ENCODE measurements around the gene DMC1. TPM values are rescaled to one million over a fixed set of nuclear protein-coding genes. Genes with fewer than 3 reads are reported as not detected.

DMC1 gene
- total RNA-seq, 1 experiment from 2014 or later = 6.8 TPM

- no peaks in the 10 kb centered on the region for H3K9me3 Mint-ChIP-seq
- Histone ChIP-seq H3K79me1 (ENCODE audit: insufficient read depth, low read depth, low read length, poor library complexity, severe bottlenecking) (no peaks in the 10 kb centered on the region), H3K27ac (ENCODE audit: insufficient read length, low read depth, low read length) (no peak overlapping the region), H4K8ac (replicated peaks; ENCODE audit: insufficient read length, low read depth, low read length) (no peak overlapping the region), H2BK12ac (ENCODE audit: insufficient read length, low read depth, low read length) (no peak overlapping the region), H3K56ac (ENCODE audit: insufficient read length, low read depth, low read length) (no peak overlapping the region), H4K5ac (ENCODE audit: insufficient read length, low read depth, low read length) (no peak overlapping the region), H3K79me2 (ENCODE audit: insufficient read depth, low read length) (no peaks in the 10 kb centered on the region), H2BK20ac (ENCODE audit: low read depth, low read length, poor library complexity, severe bottlenecking) (no peak overlapping the region), H4K91ac (ENCODE audit: insufficient read length, low read depth, low read length) (no peak overlapping the region), H3K4ac (ENCODE audit: low read depth, low read length) (no peak overlapping the region), H3K23me2 (ENCODE audit: insufficient read length, low read depth, low read length, poor library complexity, severe bottlenecking) (no peaks in the 10 kb centered on the region), H3K27me3 (ENCODE audit: insufficient read depth, low read length) (no peaks in the 10 kb centered on the region), H3K18ac (ENCODE audit: insufficient read length, low read depth, low read length) (no peak overlapping the region), H3K4me2 (ENCODE audit: insufficient read depth, insufficient read length, low read length) (no peak overlapping the region), H3K23ac (ENCODE audit: insufficient read length, low read depth, low read length) (no peak overlapping the region), H2BK15ac (ENCODE audit: low read depth, low read length) (no peak overlapping the region), H2BK120ac (ENCODE audit: low read depth, low read length, poor library complexity, severe bottlenecking) (no peak overlapping the region), H4K20me1 (ENCODE audit: control insufficient read depth, insufficient read depth, insufficient read length) (no peaks in the 10 kb centered on the region), H3K9me3 (ENCODE audit: control insufficient read depth, low read depth, low read length) (no peaks in the 10 kb centered on the region), H2AK5ac (ENCODE audit: insufficient read length, low read length) (no peak overlapping the region), H3T11ph (ENCODE audit: low read length) (no peak overlapping the region), H3K14ac (ENCODE audit: insufficient read depth, low read length) (no peak overlapping the region), H3K9ac (ENCODE audit: extremely low read depth, insufficient read length, low read length) (no peak overlapping the region), H2AFZ (ENCODE audit: low read length) (no peak overlapping the region), H2BK5ac (ENCODE audit: insufficient read length, low read length) (no peak overlapping the region), H3K4me1 (ENCODE audit: insufficient read depth, low read length) (no peaks in the 10 kb centered on the region)
- H3K4me1 Mint-ChIP-seq = peaks cover 0 to 2% of the 10 kb centered on the region in 2 experiments; a peak in 3 of 4 replicates
- TF ChIP-seq, protein P1, sequence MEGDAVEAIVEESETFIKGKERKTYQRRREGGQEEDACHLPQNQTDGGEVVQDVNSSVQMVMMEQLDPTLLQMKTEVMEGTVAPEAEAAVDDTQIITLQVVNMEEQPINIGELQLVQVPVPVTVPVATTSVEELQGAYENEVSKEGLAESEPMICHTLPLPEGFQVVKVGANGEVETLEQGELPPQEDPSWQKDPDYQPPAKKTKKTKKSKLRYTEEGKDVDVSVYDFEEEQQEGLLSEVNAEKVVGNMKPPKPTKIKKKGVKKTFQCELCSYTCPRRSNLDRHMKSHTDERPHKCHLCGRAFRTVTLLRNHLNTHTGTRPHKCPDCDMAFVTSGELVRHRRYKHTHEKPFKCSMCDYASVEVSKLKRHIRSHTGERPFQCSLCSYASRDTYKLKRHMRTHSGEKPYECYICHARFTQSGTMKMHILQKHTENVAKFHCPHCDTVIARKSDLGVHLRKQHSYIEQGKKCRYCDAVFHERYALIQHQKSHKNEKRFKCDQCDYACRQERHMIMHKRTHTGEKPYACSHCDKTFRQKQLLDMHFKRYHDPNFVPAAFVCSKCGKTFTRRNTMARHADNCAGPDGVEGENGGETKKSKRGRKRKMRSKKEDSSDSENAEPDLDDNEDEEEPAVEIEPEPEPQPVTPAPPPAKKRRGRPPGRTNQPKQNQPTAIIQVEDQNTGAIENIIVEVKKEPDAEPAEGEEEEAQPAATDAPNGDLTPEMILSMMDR (conservative IDR thresholded peaks at IDR 0.05) = no peak
- H3K27me3 Mint-ChIP-seq (ENCODE audit: low read depth) = no peaks in the 10 kb centered on the region
- peak overlapping the region in 2 of 3 experiments; percentile 27 to 57; a peak in 4 of 7 replicates for H3K27ac Mint-ChIP-seq
- no CpG with 5 or more reads among the region's 13 CpGs for WGBS (ENCODE audit: extremely low coverage, insufficient read length, low lambda C conversion rate)
- H3K36me3 Mint-ChIP-seq (ENCODE audit: insufficient read depth in 1 of 3, low read depth in 3 of 3) = peaks cover 0 to 8% (median 0%) of the 10 kb centered on the region in 3 experiments; a peak in 1 of 7 replicates
- H3K4me3 Mint-ChIP-seq = no peak overlapping the region
- DNase-seq = no peak
Observed at GRCh38 chr22:38608992-38609750, 39.2 kb upstream of the DMC1 start.
